Esophagus squamous epithelium (tissue), 5 donors: Measurements from ENCODE around the gene TCF12. TPM values are rescaled to one million over a fixed set of nuclear protein-coding genes. Genes with fewer than 3 reads are reported as not detected.

Source experiments
- DNase-seq: peaks from one replicate; lab custom pipeline; 2025; lab: John Stamatoyannopoulos, UW
- H3K27ac ChIP-seq, 4 donors: fragments of 200-600 bp; sonication (generic); one replicate each; pipeline ENCODE4 v1.5.1; 2016 to 2019; ENCODE audit warnings: mild to moderate bottlenecking in 1 of 4
- H3K27me3 ChIP-seq, 4 donors: fragments of 200-600 bp; sonication (generic); 1 replicate in 3 of 4; 2 replicates in 1 of 4; pipeline versions ENCODE4 v1.5.1 to v1.6.0; 2017 to 2021; ENCODE audit warnings: antibody characterized with exemption in 1 of 4
- H3K36me3 ChIP-seq, 3 donors: fragments of 200-600 bp; sonication (generic); one replicate each; pipeline ENCODE4 v1.5.1; 2016 to 2019
- H3K4me1 ChIP-seq, 3 donors: fragments of 200-600 bp; sonication (generic); one replicate each; pipeline ENCODE4 v1.5.1; 2017 to 2019
- H3K4me3 ChIP-seq, 4 donors: fragments of 200-600 bp; sonication (generic); 1 replicate in 3 of 4; 2 replicates in 1 of 4; pipeline ENCODE4 v1.5.1; 2016 to 2019; ENCODE audit warnings: mild to moderate bottlenecking in 2 of 4, moderate library complexity in 1 of 4
- H3K9me3 ChIP-seq, 3 donors: fragments of 200-600 bp; sonication (generic); one replicate each; pipeline ENCODE4 v1.5.1; 2016 to 2019
- CTCF ChIP-seq, 6 experiments: fragments of 450-650 bp in 4 of 6; fragments of 200-600 bp in 2 of 6; sonication (generic) in 2 of 6; IDR thresholded peaks; one replicate each; pipeline ENCODE4 v1.5.1; 2016 to 2019; ENCODE audit warnings: antibody characterized with exemption in 6 of 6, mild to moderate bottlenecking in 4 of 6, moderate library complexity in 4 of 6
- POLR2A ChIP-seq, 4 donors: fragments of 450-650 bp; IDR thresholded peaks; one replicate each; pipeline ENCODE4 v1.6.1; 2017; ENCODE audit warnings: antibody characterized with exemption in 4 of 4, mild to moderate bottlenecking in 4 of 4, moderate library complexity in 3 of 4
- WGBS, 2 donors: methylation state at CpG; one replicate each; pipeline ENCODE4 v1.1.5; 2018; 5-methylcytosine and 5-hydroxymethylcytosine counted together
- intact Hi-C: fragments of 100-400 bp; cut with DNase I; formaldehyde crosslinking; loops from one replicate; pipeline ENCODE4 v1.15.0; 2022
- total RNA-seq, 4 donors: library from RNA; depleted of rRNA; stranded (reverse); fragments of >200 nt; gene quantifications; one replicate each; pipeline ENCODE4 v1.1.0, GENCODE V29; 2016
- donor health status: DM: yes; HTN: yes; CAD: no.

Gene TCF12
- total RNA-seq, 4 donors from 2014 or later, result 28.5 to 90.4 (median 51.3) TPM

- intact Hi-C loops, result no loop called here
- WGBS, 2 donors, result 32 to 48% methylated on average over 1 of the region's 1 CpG
- Histone ChIP-seq H3K4me3 (no peak overlapping the region), H3K36me3 (no peaks in the 10 kb centered on the region), H3K27me3 (no peaks in the 10 kb centered on the region), H3K27ac (no peak overlapping the region), H3K9me3 (no peaks in the 10 kb centered on the region), H3K4me1 (peaks cover 0 to 30% (median 5%) of the 10 kb centered on the region in 3 donors)
- no peak for DNase-seq
- TF ChIP-seq POLR2A (IDR thresholded peaks at IDR 0.05), result no peak
- TF ChIP-seq CTCF (IDR thresholded peaks at IDR 0.05), result no peak
Observed at GRCh38 chr15:56973463-56973862, 55.0 kb downstream of the TCF12 start.

DNA sequence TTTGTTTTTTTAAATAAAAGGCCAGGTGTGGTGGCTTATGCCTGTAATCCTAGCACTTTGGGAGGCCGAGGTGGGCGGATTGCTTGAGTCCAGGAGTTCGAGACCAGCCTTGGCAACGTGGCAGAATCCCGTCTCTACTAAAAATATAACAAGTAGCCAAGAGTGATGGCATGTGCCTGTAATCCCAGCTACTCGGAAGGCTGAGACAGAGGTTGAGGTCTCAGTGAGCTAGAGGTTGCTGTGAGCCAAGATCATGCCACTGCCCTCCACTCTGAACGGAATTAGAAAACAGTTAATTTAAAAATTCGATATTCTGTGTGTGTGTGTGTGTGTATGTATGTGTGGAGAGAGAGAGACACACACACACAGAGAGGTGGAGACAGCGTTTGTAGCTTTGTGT lies 58.8 kb downstream of the TCF12 start:
- no peak overlapping the region for H3K4me3 ChIP-seq
- no peaks in the 10 kb centered on the region for H3K9me3 ChIP-seq
- 73 to 82% methylated on average over 8 to 9 of the region's 9 CpGs for WGBS, 2 donors
- H3K27ac ChIP-seq, result no peak overlapping the region
- TF ChIP-seq CTCF (IDR thresholded peaks at IDR 0.05), result no peak
- no peaks in the 10 kb centered on the region for H3K36me3 ChIP-seq
- no peak for DNase-seq
- peaks cover 0 to 14% (median 0%) of the 10 kb centered on the region in 3 donors for H3K4me1 ChIP-seq
- intact Hi-C loops, result no loop called here
- H3K27me3 ChIP-seq, result no peaks in the 10 kb centered on the region

DNA sequence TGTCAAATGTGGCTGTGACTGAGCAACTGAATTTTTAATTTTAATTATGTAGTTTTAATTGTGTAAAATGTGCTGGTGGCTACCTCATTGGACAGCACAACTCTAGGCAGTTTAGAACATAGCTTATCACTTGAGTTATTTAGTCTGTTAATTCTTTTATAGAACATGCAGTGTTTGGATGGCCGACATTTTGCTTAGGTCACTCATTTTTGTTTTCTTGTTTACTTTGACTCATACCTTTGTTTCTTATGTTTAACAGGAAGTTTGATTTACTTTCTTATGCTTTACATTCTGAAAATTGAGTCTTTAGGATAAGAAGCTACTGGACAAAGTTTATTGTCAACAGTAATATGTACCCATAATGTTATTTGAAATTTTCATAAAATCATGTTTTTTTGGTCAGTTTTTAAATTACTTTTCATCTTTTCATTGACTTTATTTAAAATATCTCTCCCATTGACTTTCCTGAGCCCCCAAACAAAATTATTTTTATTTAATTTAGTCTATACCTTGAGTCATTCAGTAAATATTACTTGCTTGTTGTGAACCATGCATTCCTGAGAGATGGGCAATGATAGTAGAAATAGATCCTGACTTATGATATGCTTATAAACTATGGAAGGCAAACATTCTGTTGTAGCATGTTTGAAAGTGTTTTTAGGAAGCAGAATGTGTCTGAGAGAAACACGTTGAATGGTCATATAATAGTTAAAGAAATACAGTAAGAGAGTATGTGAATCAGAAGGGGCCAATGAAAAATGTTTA lies 60.6 kb downstream of the TCF12 start:
- Histone ChIP-seq H3K27ac (no peak overlapping the region), H3K4me1 (peaks cover 0 to 13% (median 0%) of the 10 kb centered on the region in 3 donors), H3K4me3 (no peak overlapping the region), H3K9me3 (no peaks in the 10 kb centered on the region), H3K27me3 (no peaks in the 10 kb centered on the region), H3K36me3 (no peaks in the 10 kb centered on the region)
- intact Hi-C loops, result no loop called here
- WGBS, 2 donors, result 56 to 74% methylated on average over 2 of the region's 2 CpGs
- TF ChIP-seq CTCF (IDR thresholded peaks at IDR 0.05) (no peak), POLR2A (IDR thresholded peaks at IDR 0.05) (no peak)
- no peak for DNase-seq

GRCh38 chr15:56980473-56980872 lies 62.0 kb downstream of the TCF12 start:
- WGBS, 2 donors, result 98% methylated on average over 3 of the region's 3 CpGs
- DNase-seq, result no peak
- intact Hi-C loops, result no loop called here
- peaks cover 0 to 25% (median 12%) of the 10 kb centered on the region in 3 donors for H3K4me1 ChIP-seq
- TF ChIP-seq POLR2A (IDR thresholded peaks at IDR 0.05), result no peak
- no peak for TF ChIP-seq CTCF (IDR thresholded peaks at IDR 0.05)
- no peaks in the 10 kb centered on the region for H3K36me3 ChIP-seq
- no peaks in the 10 kb centered on the region for H3K27me3 ChIP-seq
- H3K4me3 ChIP-seq, result no peak overlapping the region
- H3K9me3 ChIP-seq, result no peaks in the 10 kb centered on the region
- no peak overlapping the region for H3K27ac ChIP-seq

GRCh38 chr15:56981160-56981559 lies 62.7 kb downstream of the TCF12 start:
- Histone ChIP-seq H3K36me3 (no peaks in the 10 kb centered on the region), H3K4me1 (peaks cover 0 to 29% (median 13%) of the 10 kb centered on the region in 3 donors), H3K27ac (no peak overlapping the region), H3K9me3 (no peaks in the 10 kb centered on the region), H3K4me3 (no peak overlapping the region), H3K27me3 (no peaks in the 10 kb centered on the region)
- DNase-seq, result no peak
- intact Hi-C loops, result no loop called here
- TF ChIP-seq POLR2A (IDR thresholded peaks at IDR 0.05), result no peak
- WGBS, 2 donors, result 87 to 98% methylated on average over 3 of the region's 3 CpGs
